ENCODE measurements around the gene ADAP2. TPM values are rescaled to one million over a fixed set of nuclear protein-coding genes. Genes with fewer than 3 reads are reported as not detected.

The ADAP2 gene
- total RNA-seq, 4 donors from 2014 or later: 1.2 to 4.7 (median 4.3) TPM

DNA sequence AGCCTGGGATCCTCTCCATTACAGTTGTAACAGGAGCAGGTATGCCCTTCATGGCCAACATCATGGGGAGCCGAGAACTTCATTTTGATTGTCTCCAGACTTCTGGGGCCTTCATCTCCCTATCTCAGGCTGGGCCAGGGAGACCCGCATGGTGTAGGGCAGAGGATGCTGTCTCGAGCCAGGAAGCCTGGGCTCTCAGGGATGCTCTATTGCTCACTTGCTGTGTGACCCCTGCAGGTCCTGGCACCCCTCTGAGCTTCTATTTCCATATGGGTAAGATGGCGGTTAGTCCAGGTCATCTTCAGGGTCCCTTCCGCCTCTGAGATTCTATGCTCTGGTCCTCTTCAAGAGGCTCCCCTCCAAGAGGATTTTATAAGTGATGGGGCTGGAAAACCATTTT is 28.4 kb downstream of the ADAP2 start:
- Histone ChIP-seq H3K36me3 (no peaks in the 10 kb centered on the region), H3K9me3 (no peaks in the 10 kb centered on the region), H3K27me3 (no peaks in the 10 kb centered on the region), H3K27ac (peak overlapping the region in 1 of 4 donors; percentile 3), H3K4me1 (no peaks in the 10 kb centered on the region), H3K4me3 (no peak overlapping the region)
- in situ Hi-C loops (cut with MboI; ENCODE audit: low sequenced_read_pairs in 4 of 4): no loop called here
- TF ChIP-seq, protein P1, sequence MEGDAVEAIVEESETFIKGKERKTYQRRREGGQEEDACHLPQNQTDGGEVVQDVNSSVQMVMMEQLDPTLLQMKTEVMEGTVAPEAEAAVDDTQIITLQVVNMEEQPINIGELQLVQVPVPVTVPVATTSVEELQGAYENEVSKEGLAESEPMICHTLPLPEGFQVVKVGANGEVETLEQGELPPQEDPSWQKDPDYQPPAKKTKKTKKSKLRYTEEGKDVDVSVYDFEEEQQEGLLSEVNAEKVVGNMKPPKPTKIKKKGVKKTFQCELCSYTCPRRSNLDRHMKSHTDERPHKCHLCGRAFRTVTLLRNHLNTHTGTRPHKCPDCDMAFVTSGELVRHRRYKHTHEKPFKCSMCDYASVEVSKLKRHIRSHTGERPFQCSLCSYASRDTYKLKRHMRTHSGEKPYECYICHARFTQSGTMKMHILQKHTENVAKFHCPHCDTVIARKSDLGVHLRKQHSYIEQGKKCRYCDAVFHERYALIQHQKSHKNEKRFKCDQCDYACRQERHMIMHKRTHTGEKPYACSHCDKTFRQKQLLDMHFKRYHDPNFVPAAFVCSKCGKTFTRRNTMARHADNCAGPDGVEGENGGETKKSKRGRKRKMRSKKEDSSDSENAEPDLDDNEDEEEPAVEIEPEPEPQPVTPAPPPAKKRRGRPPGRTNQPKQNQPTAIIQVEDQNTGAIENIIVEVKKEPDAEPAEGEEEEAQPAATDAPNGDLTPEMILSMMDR (IDR thresholded peaks at IDR 0.05 in 4 of 5, conservative IDR thresholded peaks at IDR 0.05 in 1 of 5): no peak
- no peak for TF ChIP-seq POLR2A (IDR thresholded peaks at IDR 0.05)
- ATAC-seq (no peak), DNase-seq (no peak)
- intact Hi-C loops (cut with DNase I; ENCODE audit: low total_unique reads): no loop called here

DNA sequence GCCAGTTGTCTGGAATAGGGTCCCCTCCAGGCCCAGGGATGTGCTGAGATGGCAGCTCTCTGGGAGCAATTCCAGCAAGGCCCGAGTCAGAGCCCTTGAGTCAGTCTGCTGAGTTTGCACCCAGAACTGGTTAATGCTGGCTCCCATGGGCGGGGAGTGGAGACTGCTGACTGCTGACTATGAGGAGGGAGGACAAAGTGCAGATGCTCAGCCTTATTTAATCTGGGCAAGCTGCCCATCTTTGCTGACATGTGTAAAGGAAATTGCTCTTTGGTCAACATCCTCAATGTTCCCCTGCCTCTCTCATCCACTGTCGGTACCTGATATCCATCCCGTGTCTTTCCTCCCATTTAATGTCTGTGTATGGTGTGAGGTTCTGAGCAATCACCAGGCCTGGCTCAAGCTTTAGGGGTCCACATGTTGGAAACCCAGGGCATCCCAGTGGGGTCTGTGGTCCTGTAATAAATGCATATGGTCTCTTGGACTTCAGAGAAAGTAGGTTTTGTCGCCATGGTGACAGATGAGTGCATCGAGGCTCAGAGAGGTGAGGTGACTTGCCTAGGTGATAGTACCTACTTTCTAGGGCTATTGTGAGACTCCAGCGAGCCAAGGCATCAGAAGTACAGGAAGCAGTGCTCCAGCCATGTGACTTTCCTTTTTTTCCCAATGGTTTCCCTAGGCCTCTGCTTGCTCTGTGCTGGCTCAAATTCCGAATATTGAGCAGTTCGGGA is 29.1 kb downstream of the ADAP2 start:
- Histone ChIP-seq H3K4me1 (no peaks in the 10 kb centered on the region), H3K36me3 (no peaks in the 10 kb centered on the region), H3K27me3 (no peaks in the 10 kb centered on the region), H3K9me3 (no peaks in the 10 kb centered on the region), H3K4me3 (no peak overlapping the region), H3K27ac (peak overlapping the region in 1 of 4 donors; percentile 21)
- TF ChIP-seq, protein P1 (IDR thresholded peaks at IDR 0.05 in 4 of 5, conservative IDR thresholded peaks at IDR 0.05 in 1 of 5): no peak
- no peak for TF ChIP-seq POLR2A (IDR thresholded peaks at IDR 0.05)
- intact Hi-C loops (cut with DNase I; ENCODE audit: low total_unique reads): no loop called here
- DNase-seq (peak; percentile 53 to 58), ATAC-seq (peak; percentile 36 to 65)
- in situ Hi-C loops (cut with MboI; ENCODE audit: low sequenced_read_pairs in 4 of 4): no loop called here

DNA sequence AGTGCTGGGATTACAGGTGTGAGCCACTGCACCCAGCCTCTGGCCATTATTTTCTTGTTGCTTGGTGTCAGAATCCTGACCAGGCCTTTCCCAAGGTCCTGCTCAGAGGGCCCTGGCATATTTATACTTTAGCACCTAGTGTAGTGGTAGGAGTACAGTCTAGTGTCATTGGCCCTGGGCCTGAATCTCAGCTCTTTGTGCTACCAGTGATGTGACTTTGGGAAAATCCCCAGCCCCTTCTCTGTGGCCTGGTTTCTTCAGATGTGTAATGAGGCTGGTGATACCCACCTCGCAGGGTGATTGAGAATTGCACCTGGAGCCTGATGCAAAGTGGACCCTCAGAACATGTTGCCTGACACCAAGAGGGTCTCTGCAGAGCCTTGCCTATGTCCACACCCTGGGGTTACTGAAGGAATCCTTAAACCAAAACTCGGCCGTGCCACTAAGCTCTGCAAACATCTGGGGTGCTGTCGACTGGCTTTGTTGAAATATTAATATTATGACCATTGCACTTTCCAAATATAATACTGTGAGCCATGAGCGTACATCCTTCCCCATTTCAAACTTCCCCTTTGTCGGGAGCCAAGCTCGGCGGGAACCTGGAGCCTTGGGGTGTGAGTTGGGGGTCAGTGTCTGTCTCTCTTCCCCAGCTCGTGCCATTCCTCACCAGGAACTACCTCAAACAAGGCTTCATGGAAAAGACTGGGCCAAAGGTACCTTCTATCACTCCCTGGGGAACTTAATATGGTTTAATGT is 31.1 kb downstream of the ADAP2 start:
- no peaks in the 10 kb centered on the region for H3K9me3 ChIP-seq
- no peaks in the 10 kb centered on the region for H3K27me3 ChIP-seq
- no peaks in the 10 kb centered on the region for H3K36me3 ChIP-seq
- no peak overlapping the region for H3K4me3 ChIP-seq
- intact Hi-C loops (cut with DNase I; ENCODE audit: low total_unique reads) (no loop called here), in situ Hi-C loops (cut with MboI; ENCODE audit: low sequenced_read_pairs in 4 of 4) (no loop called here)
- no peak overlapping the region for H3K27ac ChIP-seq
- ATAC-seq (no peak), DNase-seq (no peak)
- H3K4me1 ChIP-seq: peaks cover 0 to 5% of the 10 kb centered on the region in 2 donors
- no peak for TF ChIP-seq POLR2A (IDR thresholded peaks at IDR 0.05)

DNA sequence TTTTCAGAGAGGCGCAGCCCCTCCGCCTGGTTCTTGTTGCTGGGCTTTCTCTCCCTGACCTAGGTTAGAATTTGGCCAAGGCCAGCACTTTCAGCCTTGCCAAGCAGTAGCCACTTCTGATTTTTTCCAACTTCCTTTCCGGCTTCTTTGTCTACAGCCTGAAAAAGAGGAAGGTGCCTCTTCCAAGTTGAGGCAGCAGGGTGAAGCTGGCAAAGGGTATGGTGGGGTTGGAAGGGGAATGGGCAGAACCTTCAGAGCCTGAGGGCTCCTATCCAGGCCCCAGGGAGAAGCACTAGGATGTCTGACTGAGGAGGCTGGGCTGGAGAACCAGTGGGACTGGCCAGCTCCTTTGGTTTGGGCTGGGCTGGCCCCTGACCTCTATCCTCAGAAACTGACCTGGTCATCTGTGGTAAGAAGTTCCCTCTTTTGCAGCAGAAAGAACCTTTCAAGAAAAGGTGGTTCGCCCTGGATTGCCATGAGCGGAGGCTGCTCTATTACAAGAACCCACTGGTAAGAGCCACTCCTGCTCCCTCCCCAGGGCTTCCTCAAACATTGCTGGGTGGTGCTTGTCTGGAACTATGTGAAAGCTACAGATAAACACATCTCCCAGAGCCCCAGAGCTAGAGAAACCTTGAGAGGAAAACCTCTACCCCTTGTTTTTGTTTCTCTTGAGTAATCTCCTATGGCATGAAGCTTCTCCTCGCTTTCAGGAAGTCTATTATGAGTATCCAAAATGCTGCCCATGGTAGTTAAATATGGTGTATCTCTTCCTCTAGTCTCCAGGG is 32.5 kb downstream of the ADAP2 start:
- no peaks in the 10 kb centered on the region for H3K36me3 ChIP-seq
- in situ Hi-C loops (cut with MboI; ENCODE audit: low sequenced_read_pairs in 4 of 4) (no loop called here), intact Hi-C loops (cut with DNase I; ENCODE audit: low total_unique reads) (no loop called here)
- H3K27me3 ChIP-seq: no peaks in the 10 kb centered on the region
- no peak overlapping the region for H3K4me3 ChIP-seq
- H3K4me1 ChIP-seq: peaks cover 0 to 5% of the 10 kb centered on the region in 2 donors
- ATAC-seq (no peak), DNase-seq (no peak)
- no peaks in the 10 kb centered on the region for H3K9me3 ChIP-seq
- TF ChIP-seq, protein P1 (IDR thresholded peaks at IDR 0.05 in 4 of 5, conservative IDR thresholded peaks at IDR 0.05 in 1 of 5): no peak
- TF ChIP-seq POLR2A (IDR thresholded peaks at IDR 0.05): no peak
- H3K27ac ChIP-seq: peak overlapping the region in 2 of 4 donors; percentile 12 to 31
